Smooth muscle cell (in vitro differentiated cells): Measurements from ENCODE around the gene TMEM114. TPM values are rescaled to one million over a fixed set of nuclear protein-coding genes. Genes with fewer than 3 reads are reported as not detected.
A peak's percentile ranks its signal among the peaks of the same experiment; 100 is the strongest.

ENCODE experiments used
- DNase-seq: peaks from one replicate; lab custom pipeline; 2025; ENCODE audit not compliant: unreplicated experiment; lab: John Stamatoyannopoulos, UW
- H2AFZ ChIP-seq: fragments of 200-600 bp; sonication (generic); 2 replicates; pipeline ENCODE4 v1.6.0; 2016; ENCODE audit warnings: antibody characterized with exemption, low read depth, mild to moderate bottlenecking
- H3F3A ChIP-seq: fragments of 200-600 bp; sonication (generic); 2 replicates; pipeline ENCODE4 v1.6.0; 2017; ENCODE audit warnings: antibody characterized with exemption, low read depth
- H3K27ac ChIP-seq: fragments of 200-600 bp; sonication (generic); 2 replicates; pipeline ENCODE4 v1.5.1; 2016; ENCODE audit warnings: low read depth, mild to moderate bottlenecking
- H3K27me3 ChIP-seq: fragments of 200-600 bp; sonication (generic); 2 replicates; pipeline ENCODE4 v1.6.1; 2016; ENCODE audit warnings: low read depth, mild to moderate bottlenecking
- H3K36me3 ChIP-seq: fragments of 200-600 bp; sonication (generic); 2 replicates; pipeline ENCODE4 v1.5.1; 2016; ENCODE audit warnings: low read depth
- H3K4me1 ChIP-seq: fragments of 200-600 bp; sonication (generic); 2 replicates; pipeline ENCODE4 v1.5.1; 2016; ENCODE audit warnings: low read depth
- H3K4me2 ChIP-seq: fragments of 200-600 bp; sonication (generic); 2 replicates; pipeline ENCODE4 v1.6.0; 2016; ENCODE audit warnings: mild to moderate bottlenecking
- H3K4me3 ChIP-seq: fragments of 200-600 bp; sonication (generic); 2 replicates; pipeline ENCODE4 v1.5.1; 2016; ENCODE audit warnings: mild to moderate bottlenecking
- H3K79me2 ChIP-seq: fragments of 200-600 bp; sonication (generic); 2 replicates; pipeline ENCODE4 v1.6.0; 2016; ENCODE audit warnings: low read depth, mild to moderate bottlenecking
- H3K9ac ChIP-seq: fragments of 200-600 bp; sonication (generic); 2 replicates; pipeline ENCODE4 v1.6.0; 2016; ENCODE audit warnings: low read depth
- H3K9me3 ChIP-seq: fragments of 200-600 bp; sonication (generic); replicated peaks from 2 replicates; pipeline ENCODE4 v1.5.1; 2016; ENCODE audit warnings: low read depth
- H4K20me1 ChIP-seq: fragments of 200-600 bp; sonication (generic); 2 replicates; pipeline ENCODE4 v1.6.0; 2016; ENCODE audit warnings: low read depth
- WGBS: methylation state at CpG from one replicate; pipeline ENCODE4 v1.1.7; 2016; ENCODE audit warnings: low lambda C conversion rate; 5-methylcytosine and 5-hydroxymethylcytosine counted together
- polyA plus RNA-seq: library from polyadenylated mRNA; unstranded; fragments of >200 nt; fragmentation: Nextera tagmentation; extraction: Ambion mirVana; gene quantifications from 2 replicates; pipeline ENCODE4 v1.2.1, GENCODE V29; 2016
- total RNA-seq: library from RNA; depleted of rRNA; stranded (reverse); fragments of >200 nt; gene quantifications from 2 replicates; pipeline ENCODE4 v1.2.3, GENCODE V29; 2014
- TF ChIP-seq, protein P1 (sequence below): fragments of 200-600 bp; sonication (generic); IDR thresholded peaks from 2 replicates; pipeline ENCODE4 v1.5.1; 2017; ENCODE audit warnings: borderline replicate concordance, mild to moderate bottlenecking, antibody characterized with exemption; ENCODE audit not compliant: insufficient read depth, poor library complexity, severe bottlenecking

TMEM114 gene
- total RNA-seq (not detected in 2 replicates), polyA plus RNA-seq (not detected in 2 replicates)

GRCh38 chr16:8589900-8590688, at the start of gene TMEM114:
Gene TMEM114, minus strand, starts transcription at chr16:8590511. Its CDS starts 673 bp downstream, at chr16:8589838.
- no peak within 1 kb of the TSS for H3K4me3 ChIP-seq
- no peak within 1 kb of the TSS for H3K4me2 ChIP-seq
- no peak for DNase-seq
- H3F3A ChIP-seq, result no peaks in the 10 kb centered on the region
- no peaks in the 10 kb centered on the region for H3K79me2 ChIP-seq
- WGBS, result 10% methylated on average over 39 of the region's 41 CpGs
- peaks cover 73% of the 10 kb centered on the region for H3K27me3 ChIP-seq
- no peaks in the 10 kb centered on the region for H4K20me1 ChIP-seq
- TF ChIP-seq, protein P1, sequence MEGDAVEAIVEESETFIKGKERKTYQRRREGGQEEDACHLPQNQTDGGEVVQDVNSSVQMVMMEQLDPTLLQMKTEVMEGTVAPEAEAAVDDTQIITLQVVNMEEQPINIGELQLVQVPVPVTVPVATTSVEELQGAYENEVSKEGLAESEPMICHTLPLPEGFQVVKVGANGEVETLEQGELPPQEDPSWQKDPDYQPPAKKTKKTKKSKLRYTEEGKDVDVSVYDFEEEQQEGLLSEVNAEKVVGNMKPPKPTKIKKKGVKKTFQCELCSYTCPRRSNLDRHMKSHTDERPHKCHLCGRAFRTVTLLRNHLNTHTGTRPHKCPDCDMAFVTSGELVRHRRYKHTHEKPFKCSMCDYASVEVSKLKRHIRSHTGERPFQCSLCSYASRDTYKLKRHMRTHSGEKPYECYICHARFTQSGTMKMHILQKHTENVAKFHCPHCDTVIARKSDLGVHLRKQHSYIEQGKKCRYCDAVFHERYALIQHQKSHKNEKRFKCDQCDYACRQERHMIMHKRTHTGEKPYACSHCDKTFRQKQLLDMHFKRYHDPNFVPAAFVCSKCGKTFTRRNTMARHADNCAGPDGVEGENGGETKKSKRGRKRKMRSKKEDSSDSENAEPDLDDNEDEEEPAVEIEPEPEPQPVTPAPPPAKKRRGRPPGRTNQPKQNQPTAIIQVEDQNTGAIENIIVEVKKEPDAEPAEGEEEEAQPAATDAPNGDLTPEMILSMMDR, result no peak
- no peaks in the 10 kb centered on the region for H3K9me3 ChIP-seq
- H3K9ac ChIP-seq, result no peak within 1 kb of the TSS
- no peaks in the 10 kb centered on the region for H3K36me3 ChIP-seq
- H3K27ac ChIP-seq, result no peak within 1 kb of the TSS
- no peaks in the 10 kb centered on the region for H3K4me1 ChIP-seq
- H2AFZ ChIP-seq, result no peak within 1 kb of the TSS

GRCh38 chr16:8639694-8640093, 49.4 kb upstream of the TMEM114 start:
- 95% methylated on average over 11 of the region's 13 CpGs for WGBS
- Histone ChIP-seq H3K9ac (no peak overlapping the region), H3K36me3 (peaks cover 11% of the 10 kb centered on the region), H3K4me2 (no peak overlapping the region), H3K9me3 (no peaks in the 10 kb centered on the region), H3K27ac (no peak overlapping the region), H3F3A (no peaks in the 10 kb centered on the region), H3K27me3 (no peaks in the 10 kb centered on the region), H4K20me1 (peaks cover 19% of the 10 kb centered on the region), H3K4me3 (no peak overlapping the region), H3K4me1 (no peaks in the 10 kb centered on the region), H2AFZ (no peak overlapping the region), H3K79me2 (no peaks in the 10 kb centered on the region)
- DNase-seq, result no peak
- TF ChIP-seq, protein P1, result no peak

- Histone ChIP-seq H3K4me1 (no peaks in the 10 kb centered on the region), H3K36me3 (peaks cover 8% of the 10 kb centered on the region), H3K4me2 (no peak overlapping the region), H3K9me3 (no peaks in the 10 kb centered on the region), H3F3A (no peaks in the 10 kb centered on the region), H3K27me3 (no peaks in the 10 kb centered on the region), H2AFZ (no peak overlapping the region), H3K27ac (no peak overlapping the region), H3K9ac (no peak overlapping the region), H4K20me1 (peaks cover 50% of the 10 kb centered on the region), H3K79me2 (peaks cover 4% of the 10 kb centered on the region), H3K4me3 (no peak overlapping the region)
- 84% methylated on average over 16 of the region's 18 CpGs for WGBS
- TF ChIP-seq, protein P1, result peak; percentile 47
- no peak for DNase-seq
These were observed 44.9 kb upstream of the TMEM114 start for GRCh38 chr16:8634991-8635736.
